NCI-H82 (cell line): ENCODE results near the gene IGF2.

Experiments
- DNase-seq: peaks from one replicate; lab custom pipeline; 2025; lab: John Stamatoyannopoulos, UW

IGF2 gene

DNA sequence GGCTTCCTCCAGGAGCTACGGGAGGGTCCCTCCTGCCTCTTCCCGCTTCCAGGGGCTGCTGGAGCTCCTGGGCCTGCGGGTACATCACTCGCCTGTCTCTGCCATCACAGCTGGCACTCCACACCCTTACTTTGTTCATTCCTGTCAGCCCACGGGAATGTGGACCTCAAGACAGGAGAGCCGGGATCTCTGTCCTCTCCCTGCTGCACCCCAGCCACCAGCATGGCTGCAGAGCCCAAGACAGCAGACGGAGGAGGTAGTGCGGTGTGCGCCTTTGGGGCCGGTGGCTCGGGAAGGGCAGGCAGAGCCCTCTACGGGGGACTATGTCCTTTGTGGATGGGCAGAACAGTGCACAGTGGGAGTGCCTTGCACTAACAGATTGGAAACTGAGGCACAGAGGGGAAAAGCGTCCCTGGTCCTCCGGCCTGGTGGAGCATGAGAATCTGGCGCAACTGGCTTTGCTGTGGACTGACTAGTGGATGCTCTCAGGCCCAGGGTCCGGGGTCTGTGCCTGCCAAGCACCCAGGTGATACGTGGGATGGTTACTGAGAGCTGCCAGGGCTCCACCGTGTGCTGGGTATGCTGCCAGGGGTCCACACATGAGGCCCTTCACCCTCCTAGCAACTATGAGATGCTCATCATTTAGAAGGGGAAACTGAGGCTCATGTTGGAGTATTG is 47.3 kb downstream of the IGF2 start:
- no peak for DNase-seq

DNA sequence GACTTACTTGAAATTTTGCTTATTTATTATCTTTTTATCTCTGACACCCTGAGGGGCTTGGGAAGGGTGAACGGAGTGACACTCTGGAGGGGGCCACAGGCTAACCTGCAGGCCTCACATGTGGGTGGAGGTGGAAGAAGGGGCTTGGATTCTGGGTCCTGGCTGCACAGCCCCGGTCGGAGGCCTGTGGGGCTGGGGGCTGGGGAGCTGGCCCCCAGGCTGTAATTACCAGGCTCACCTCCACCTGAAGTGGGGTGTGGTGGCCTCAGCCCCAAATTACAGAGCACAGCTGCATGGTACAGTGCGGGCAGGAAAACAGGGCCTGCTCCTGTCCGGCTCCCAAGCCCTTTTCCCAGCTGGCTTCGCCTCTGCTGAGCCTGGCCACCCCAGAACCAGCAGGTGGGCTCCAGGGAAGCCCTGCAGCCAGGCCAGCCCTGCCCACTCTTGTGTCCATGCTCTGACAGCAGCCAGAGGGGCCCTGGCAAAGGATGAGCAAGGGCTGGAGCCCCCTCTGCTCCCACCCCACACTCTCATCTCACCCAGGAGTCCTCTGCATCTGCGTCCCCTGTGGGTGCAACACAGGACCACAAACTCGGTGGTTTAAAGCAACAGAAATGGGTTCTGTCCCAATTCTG is 48.0 kb downstream of the IGF2 start:
- DNase-seq: no peak

DNA sequence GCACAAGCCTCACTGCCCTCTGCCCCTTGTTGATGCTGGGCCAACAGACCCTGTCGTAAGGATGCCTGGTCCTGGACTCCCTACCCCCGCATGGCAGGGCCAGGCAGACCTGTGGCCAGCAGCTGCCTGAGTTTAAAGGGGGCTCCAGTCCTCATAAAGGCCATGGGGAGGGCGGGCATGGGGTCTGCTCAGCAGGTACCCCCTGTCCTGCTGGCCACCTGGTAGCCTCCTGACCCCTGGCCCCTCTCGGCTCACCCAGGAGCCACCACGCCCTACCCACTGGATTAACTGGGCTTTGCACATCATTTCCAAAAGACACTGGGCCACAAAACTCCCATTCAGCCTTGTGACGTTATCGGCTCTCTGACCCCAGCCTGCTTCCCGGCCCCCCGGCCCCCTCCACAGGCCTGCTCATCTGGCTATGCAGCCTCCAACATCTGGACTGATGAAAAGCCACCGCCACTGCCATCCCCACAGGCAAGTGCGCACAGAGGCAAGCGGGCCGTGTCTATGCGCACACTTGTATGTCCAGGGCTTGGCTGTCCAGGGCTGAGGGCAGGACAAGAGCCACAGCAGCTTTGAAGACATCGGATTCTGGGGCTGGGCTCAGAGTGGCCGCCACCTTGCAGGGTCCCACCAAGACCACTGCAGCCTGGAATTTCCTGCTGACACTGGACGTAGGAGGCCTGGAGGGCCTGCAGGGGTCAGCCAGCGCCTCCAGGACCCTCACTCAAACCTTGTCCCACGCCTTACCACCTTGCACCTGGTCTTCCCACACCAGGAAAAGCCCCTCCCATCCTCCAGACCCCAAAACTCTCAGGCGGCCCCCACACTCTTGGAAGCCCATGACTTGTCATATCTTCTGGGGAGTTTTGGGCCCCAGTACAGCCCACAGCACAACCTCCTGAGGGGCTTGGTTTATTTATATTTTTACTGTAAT is 48.7 kb downstream of the IGF2 start:
- no peak for DNase-seq

DNA sequence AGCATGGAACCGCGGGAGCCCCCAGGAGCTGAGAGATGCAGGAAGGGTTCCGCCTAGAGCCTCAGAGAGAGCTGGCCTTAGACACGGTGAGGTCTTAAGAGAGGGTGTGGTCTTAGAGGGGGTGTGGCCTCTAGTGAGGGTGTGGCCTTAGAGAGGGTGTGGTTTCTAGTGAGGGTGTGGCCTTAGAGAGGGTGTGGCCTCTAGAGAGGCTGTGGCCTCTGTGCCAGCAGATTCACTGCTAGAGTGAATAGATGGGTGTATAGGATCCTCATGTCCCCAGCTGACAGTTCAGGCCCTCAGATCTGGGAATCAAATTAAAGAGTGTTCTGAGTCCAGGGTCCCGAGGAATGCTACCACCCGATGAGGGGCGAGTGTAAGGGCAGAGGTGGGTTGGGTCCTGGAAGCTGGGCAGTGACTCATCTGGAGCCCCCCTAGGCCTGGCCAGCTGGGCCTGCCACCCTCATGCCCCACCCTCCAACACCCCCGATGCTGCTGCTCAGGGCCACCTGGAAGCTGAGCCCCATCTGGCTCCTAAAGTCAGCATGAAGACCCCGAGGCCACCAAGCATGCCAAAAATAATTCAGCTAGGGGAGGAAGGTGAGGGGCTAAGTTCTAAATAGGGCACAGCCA is 49.5 kb downstream of the IGF2 start:
- peak; percentile 69 for DNase-seq

DNA sequence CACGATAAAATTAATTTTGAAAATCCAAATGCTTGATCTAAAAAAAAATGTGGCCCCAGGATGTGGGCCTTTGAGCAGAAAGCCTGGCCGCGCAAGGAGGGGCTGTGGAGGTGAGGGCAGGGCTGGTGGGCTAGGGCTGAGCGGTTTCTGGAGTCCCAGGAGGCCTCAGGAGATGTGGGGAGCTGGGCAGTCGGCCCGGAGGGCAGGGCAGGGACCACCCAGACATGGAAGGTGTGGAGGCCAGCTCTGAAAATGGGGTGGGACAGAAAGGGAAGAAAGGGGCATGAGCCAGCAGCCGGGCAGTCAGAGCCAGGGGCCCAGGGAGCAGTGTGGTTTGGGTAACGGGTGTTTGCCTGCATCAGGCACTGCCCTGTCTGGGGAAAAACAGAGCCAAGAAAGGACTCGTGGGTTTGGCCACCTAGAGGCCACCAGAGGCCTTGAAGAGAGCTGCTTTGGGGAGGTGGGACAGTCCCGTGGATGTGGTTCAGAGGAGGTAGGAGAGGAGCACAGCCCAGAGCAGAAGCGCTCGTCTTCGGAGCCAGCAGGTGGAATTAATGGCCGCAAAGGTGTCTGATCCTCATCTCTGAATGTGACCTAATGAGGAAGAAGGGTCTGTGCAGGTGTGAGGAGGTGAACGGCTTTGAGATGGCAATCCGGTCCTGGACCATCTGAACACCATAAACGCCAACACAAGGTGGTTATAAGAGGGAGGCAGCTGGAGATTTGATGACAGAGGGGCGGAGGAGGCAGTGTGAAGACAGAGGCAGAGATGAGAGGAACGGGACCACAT is 50.2 kb downstream of the IGF2 start:
- DNase-seq: no peak

DNA sequence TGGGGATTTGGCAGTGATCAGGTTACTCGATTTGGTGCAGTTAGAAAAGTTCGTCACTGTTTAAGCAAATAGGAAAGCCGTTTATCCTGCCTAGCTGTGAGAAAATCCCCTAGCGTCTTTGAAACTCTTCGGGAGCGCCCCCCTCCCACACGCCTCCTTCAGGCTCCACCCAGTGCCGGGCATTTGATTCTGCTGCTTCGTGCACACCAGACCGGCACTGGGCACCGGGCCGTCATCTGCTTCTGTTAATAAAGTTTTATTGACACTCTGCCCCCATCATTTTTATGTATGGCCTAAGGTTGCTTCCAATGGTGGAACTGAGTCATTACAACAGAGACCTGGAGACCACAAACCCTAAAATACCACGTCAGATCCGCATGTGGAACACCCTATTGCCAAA is 50.9 kb downstream of the IGF2 start:
- DNase-seq: peak; percentile 11

DNA sequence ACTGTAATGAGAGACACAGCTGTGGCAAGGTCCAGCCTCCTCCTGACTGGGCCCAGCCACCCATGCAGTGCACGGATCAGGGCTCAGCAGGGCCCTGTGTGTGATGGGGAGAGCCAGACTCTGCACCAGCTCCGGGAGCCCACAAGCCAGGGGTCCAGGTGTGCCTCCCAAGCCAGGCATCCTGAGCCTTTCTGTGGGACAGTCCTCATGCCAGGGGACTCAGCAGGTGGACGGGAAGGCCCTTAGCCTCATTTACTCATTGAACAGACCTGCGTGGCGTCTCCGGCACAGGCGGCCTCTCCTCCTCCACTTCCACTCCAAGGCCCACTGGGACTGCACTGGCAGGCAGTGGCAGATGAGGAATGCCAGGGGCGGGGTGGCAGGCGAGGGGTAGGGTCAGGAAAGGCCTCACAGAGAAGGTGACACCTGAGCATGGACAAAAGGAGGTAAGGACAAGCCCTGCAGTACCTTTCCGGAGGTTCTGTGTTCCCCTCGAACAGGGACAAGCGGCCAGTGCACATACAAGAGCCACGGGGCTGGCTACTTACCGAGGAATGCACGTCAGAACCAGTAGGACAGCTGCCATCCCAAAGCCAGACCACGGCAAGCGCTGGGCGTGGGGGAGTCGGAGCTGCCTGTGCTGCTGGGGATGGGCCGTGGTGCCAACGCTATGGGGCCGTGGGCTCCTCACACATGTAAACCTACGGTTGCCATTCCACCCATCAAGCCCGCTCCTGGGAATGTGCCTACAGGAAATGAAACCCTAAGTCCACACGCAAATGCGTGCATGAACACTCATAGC is 52.7 kb downstream of the IGF2 start:
- no peak for DNase-seq

DNA sequence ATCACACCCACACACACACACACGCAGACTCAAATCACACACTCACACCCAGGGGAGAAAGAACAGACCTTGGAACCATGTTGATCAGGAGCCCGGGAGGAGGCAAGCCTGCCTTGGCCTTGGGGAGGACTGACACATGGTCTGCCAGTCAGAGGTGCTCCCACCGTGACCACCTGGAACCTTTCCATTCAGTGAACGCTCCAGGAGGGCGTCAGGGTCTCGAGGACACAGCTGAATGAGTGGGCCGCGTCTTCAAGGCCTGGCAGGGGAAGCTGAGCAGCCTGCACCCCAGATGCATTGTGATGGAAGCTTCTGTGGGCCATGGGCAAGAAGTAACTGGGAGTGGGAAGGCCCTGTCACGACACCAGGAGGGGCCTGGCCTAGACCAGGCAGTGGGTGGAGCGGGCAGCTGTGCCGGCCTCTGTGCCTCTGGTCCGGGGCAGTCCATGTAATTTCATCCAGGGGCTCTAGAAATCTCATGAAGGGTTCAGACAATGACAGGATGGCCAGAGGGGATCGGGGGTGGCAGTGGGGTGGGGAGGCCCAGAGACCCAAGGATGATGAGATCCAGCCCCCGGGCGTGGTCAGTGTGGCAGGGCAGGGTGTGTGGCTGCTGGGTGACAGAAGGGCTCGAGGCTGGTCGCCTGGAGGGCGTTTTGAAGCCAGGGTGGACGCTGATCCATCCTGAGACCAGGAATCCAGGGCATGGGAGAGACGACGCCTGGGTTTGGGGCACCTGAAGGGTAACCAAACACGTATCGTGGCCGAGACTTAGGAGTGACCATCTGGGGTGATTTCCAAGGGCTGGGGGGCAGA is 53.7 kb downstream of the IGF2 start:
- no peak for DNase-seq

DNA sequence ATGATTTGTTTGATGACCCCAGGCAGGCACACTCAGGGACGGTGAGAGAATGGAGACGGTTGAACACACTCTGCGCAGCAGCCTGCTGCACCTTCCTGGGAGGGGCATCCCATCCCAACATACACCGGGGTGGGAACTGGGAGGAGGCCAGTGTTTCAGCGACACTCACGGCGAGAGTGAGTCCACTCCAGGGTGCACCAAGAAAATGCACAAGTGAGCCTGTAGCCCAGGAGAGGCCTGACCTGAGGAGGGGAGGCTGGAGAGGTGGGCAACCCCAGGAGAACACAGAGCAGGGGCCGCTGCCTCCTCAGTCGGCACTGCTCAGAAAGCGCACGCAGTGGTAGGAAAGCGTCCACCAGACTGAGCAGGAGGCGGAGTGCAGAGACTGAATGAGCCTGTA is 54.5 kb downstream of the IGF2 start:
- DNase-seq: no peak
